GM12801 (cell line): ENCODE data around the gene CLDN16.

Experiments
- TF ChIP-seq, protein P1 (sequence below): IDR thresholded peaks from one replicate; pipeline ENCODE4 v1.5.1; 2011; ENCODE audit warnings: control low read depth; ENCODE audit not compliant: insufficient read length; ENCODE audit errors: extremely low read depth

Gene CLDN16

DNA sequence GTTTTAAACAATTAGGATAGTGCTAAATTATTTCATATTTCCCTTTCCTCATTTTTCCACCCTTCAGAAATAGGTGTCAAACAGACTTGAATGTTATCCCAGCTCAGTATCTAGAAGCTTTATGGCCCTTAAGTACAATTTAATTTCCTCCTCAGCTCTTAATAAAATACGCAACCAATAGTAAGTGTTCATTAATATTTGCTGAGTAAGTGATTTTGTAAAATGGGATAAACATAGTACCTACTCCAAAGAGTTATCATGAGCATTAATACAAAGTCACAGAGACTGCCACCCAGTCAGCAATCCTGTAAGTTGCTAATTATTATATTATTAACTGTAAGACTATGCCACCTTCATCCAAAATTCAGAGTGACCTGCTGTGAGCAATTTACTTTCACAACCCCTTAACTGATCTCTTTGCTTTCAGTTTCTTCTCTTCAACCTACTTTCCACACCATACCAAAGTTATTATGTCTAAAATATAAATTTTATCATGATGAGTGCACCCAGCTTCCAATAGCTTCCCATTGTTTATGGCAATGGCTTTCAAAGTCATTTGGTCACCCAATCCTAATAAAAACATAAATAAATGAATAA, 35.0 kb upstream of the CLDN16 start:
- TF ChIP-seq, protein P1, sequence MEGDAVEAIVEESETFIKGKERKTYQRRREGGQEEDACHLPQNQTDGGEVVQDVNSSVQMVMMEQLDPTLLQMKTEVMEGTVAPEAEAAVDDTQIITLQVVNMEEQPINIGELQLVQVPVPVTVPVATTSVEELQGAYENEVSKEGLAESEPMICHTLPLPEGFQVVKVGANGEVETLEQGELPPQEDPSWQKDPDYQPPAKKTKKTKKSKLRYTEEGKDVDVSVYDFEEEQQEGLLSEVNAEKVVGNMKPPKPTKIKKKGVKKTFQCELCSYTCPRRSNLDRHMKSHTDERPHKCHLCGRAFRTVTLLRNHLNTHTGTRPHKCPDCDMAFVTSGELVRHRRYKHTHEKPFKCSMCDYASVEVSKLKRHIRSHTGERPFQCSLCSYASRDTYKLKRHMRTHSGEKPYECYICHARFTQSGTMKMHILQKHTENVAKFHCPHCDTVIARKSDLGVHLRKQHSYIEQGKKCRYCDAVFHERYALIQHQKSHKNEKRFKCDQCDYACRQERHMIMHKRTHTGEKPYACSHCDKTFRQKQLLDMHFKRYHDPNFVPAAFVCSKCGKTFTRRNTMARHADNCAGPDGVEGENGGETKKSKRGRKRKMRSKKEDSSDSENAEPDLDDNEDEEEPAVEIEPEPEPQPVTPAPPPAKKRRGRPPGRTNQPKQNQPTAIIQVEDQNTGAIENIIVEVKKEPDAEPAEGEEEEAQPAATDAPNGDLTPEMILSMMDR = no peak

DNA sequence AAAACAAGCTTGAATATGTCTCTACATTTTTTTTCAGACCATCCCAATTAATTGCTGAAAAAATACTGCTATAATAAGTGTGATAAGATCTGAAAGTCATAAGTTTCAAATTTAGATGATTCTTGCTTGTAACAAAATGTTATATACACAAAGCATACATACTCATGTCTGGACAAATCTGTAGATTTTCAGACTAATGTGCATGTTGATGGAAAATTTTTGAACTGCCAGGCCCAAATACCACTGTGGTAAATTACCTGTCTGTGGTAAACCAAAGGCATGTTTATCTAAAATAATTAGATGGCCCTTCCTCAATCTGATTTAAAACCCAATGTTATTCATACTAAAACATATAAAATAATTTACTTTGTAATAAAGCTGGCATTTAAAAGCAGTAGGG, 31.7 kb upstream of the CLDN16 start:
- TF ChIP-seq, protein P1 = no peak

DNA sequence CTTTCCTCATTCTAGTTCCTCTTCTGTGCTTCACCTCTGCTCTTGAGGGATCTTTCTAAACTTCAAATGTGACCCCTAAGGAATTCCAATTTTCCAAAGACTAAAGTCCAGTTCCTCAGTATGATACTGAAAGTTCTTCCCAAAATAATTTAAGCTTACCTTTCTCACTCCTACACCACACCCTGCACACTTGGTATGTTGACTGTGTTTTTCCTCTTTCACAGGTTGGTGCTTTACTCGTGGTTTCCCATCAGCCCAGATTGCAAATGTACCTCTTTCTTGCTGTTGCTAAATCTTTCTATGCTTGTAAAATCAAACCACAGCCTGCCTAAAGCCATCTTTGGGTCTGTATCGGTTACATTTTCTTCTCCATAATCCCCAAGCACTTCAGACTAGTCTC, 30.5 kb upstream of the CLDN16 start:
- TF ChIP-seq, protein P1 = no peak

DNA sequence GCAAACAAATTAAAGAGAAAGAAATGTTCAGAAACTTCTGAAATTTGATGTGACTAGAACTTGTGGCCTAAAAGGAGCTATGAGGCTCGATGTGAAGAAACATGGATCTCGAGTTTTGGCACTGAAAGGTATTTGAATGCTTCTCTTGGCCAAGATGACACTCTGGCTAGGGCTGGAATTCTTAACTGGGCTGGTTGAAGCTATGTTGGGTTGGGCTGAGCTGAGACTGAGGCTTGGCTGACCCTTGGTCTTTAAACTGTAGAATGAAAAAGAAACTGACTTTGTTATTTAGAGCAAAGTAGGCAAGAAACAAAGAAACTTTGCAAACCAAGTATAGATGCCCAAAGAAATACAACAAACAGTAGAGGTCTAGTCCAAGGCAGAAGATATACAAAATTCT, 28.1 kb upstream of the CLDN16 start:
- TF ChIP-seq, protein P1 = no peak

DNA sequence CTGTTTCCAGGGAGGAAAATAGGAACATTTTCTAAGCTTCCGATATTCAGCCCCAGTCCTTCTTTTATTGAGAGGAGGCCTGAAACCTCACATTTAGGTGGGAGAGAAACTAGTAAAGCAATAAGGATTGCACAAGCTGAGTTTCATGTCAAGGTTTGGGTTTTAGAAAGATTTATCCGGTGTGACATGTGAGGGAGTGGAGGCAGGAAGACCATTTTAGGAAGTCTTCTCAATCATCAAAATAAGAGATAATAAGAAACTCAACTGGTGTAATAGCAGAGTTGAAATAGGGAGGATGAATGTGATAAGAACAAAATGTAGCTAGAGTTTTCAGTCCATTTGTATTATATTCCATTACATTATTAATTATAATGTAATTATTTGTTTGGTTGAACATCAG, 27.7 kb upstream of the CLDN16 start:
- TF ChIP-seq, protein P1 = no peak

DNA sequence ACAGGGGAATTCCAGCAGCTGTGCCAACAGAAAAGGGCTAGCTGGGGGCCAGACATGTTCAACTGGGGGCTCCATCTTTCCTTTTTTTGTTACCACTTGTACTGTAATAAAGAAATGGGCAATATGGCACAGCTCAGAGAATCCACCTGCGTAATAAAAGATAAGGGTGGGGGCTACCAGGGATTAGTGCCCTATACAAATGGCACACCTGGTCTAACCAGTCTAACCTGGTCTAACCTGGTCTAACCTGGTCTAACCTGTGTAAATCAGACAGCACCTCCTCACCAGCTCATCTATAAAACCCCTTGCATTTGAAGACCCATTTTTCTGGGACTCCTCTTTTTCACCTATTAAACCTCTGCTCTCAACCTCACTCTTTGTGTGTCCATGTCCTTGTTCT, 26.2 kb upstream of the CLDN16 start:
- TF ChIP-seq, protein P1 = no peak

DNA sequence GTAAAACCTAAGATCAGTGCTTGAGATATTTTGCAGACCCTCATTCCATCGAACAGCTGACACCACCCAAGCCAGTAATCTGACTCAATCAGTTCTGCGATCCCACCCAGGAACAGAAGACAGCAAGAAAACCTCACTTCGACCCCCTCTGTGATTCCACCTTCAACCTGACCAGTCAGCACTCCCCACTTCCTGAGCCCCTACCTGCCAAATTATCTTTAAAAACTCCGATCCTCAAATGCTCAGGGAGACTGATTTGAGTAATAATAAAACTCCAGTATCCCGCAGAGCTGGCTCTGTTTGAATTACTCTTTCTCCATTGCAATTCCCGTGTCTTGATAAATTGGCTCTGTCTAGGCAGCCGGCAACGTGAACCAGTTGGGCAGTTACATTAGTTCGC, 25.7 kb upstream of the CLDN16 start:
- TF ChIP-seq, protein P1 = no peak
